Stimulated activated CD8-positive, alpha-beta memory T cell treated with anti-CD3 and anti-CD28 coated beads, Interleukin-7, amount 100 ng/mL, for 48 hours (primary cell): ENCODE measurements around the gene FARS2.

Experiments
- DNase-seq, 2 donors: peaks; one replicate each; pipeline ENCODE4 v3.0.0-alpha.2; 2020; ENCODE audit warnings: low read depth in 1 of 2; ENCODE audit errors: extremely low read depth in 1 of 2

FARS2 gene

DNA sequence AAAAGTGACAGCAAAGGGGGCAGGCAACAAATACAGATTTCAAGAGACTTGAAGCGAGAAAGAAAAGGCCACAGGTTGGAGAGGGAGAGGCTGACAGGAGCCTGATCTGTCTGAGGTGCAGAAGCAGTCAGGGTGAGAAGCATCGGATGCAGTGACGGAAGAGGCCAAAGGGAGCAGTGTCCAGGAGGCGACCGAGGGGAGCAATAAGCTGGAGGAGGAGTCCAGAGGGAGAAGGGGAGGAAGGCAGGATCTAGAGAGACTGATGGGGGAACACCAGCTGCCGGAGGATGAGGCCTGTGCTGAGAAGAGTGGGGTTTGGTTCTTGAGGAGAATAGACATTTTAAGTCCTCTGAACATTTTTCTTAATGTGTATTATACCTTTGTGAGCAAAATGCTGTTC is 23.8 kb downstream of the FARS2 start:
- DNase-seq: no peak

DNA sequence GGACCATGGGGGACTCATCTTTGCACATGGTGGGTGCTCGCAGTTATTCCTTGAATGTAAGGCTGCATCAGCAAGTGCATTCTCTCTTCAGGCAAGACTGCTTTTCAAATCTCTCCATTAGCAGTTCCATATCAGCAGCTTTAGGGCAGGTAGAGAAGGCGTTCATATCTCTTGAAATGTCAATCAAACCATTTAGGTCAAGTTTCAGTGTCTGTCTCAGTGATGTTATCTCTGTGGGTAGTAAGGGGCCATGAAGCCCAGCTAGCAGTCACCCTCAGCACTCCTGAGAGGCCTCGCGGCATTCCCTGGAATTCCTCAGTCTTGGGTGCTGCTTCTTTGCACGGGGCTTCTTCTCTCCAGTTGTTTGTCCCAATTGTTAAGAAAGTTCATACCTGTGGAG is 24.2 kb downstream of the FARS2 start:
- DNase-seq: no peak

DNA sequence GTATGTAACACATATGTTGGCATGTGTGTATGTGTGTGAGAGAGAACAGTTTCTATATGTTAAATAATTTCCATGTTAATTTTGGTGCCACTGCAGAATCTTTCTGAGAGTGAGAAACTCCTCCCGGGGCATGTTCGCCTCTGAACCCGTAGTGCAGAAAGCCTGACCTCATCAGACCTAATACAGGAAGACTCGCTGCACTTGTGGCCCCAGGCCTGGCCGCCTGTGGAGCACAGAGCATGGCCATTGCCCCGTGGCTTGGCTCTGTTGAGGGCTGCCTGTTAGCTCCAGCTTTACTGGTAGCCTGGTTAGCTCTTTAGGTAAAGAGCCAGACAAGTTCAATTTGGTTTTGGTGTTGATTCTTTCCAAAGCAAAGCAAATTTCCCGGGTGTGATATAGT is 25.5 kb downstream of the FARS2 start:
- DNase-seq: no peak

DNA sequence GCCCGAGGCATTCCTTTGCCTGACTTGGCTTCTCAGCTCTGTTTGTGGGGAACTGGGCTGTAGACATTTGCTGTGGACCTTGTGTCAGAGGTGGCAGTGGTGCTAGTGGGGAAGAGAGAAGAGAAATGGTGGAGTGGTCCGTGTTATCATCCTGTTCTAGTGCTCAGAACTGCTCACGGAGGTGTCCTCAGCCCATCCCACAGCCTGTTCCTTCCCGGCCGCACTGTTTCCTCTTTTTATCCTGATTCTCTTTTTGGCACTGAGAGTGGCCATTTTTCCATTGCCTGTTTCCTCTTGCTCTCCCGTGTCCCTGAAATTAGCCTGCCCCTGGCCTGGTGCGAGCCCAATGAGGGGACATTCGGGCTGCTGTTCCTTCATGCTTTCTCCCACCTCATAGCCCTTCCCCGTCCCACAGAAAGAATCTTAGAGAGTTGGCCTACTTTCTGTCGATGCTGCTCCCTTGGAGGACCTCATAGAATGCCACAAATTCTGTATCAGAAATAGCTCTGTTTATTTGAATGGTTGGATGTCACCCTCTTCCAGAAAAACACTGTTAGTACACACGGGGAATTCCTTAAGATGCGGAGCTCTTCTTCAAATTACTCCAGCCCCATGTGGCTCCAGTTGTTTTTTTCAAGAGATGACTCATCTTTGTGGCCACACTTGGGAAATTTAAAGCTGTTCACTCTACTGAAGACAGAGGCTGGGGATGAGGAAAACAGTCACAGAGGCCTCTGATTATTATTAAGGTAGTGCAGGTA is 26.1 kb downstream of the FARS2 start:
- DNase-seq: no peak

DNA sequence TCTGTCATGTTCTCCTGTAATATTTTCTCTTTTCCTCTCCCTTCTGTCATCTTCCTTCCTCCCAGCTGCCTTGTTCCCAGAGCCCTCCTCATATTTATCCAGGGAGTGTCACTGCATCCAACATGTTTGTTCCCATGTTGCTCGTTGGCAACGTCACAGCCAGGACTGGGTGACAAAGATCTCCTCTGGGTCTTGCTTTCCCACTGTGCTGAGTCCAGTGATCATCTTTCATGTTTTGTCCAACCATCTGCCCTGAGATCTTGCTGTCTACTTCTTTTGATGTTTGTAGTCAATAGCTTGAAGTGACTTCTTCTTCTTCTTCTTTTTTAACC is 26.6 kb downstream of the FARS2 start:
- no peak for DNase-seq

DNA sequence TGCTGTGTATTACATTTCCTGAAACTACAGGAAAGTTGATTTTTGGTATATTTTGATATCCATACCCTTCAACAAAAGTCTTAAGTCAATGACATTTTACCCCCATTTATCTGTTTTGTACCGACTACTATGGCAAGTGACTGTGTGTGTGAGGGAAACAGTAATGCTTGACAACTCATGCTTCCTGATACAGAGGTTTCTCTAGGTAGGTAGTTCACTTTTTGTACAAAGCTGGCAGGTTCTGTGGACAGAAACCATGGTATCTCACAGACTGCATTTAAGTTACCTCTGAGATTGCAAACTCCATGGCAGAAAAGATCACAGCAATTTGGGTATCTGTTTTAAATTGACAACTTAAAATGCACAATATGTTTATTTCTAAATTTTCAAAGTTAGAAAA is 28.8 kb downstream of the FARS2 start:
- no peak for DNase-seq

DNA sequence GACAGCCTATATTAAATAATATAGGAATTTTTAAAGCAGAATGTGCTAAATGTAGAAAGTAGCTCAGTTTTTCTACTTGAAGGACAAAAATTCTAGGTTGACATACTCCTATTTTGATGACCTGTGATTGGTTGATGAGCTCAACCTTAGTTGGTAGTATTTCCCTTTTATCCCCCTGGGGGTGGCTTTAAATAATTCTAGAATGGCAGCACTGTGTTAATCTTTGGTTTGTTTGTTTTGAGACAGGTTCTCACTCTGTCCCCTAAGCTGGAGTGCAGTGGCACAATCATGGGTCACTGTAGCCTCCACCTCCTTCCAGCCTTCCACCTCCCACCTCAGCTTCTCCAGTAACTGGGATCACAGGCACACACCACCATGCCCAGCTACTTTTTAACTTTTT is 29.2 kb downstream of the FARS2 start:
- no peak for DNase-seq

DNA sequence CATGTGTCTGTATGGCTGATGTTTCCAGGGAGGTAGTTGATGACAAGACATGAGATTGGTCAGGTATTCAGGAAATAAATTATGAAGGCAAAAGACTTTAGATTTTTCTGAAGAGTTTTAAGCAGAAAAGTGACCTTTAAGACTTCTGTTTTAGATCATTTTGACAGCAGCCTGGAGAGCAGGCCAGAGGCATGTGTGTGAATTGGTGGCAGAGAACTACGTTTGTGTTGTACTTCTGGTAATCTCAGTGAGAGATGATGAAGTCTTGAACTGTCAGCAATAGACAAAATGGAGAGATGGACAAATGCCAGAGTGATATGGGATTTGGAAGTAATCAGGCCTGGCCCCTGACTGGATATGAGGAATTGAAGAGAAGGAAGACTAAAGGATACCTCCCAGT is 30.8 kb downstream of the FARS2 start:
- no peak for DNase-seq

DNA sequence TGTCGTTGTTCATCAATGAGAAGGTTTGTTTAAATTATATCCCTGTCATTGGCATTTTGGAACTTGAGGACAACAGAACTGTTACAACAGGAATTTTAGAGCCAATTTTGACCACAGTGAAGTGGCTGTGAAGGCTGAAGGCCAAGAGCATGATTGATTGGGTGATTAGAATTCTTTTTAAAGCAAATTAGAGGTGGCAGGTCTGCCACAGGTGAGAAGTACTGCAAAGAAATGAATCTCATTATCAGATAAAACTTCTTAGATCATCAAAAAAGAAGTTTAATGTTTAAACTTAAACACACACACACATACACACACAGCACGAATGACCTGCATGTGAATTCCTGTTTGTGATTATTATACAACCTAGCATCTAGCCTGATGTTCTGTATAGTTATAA is 32.4 kb downstream of the FARS2 start:
- no peak for DNase-seq

DNA sequence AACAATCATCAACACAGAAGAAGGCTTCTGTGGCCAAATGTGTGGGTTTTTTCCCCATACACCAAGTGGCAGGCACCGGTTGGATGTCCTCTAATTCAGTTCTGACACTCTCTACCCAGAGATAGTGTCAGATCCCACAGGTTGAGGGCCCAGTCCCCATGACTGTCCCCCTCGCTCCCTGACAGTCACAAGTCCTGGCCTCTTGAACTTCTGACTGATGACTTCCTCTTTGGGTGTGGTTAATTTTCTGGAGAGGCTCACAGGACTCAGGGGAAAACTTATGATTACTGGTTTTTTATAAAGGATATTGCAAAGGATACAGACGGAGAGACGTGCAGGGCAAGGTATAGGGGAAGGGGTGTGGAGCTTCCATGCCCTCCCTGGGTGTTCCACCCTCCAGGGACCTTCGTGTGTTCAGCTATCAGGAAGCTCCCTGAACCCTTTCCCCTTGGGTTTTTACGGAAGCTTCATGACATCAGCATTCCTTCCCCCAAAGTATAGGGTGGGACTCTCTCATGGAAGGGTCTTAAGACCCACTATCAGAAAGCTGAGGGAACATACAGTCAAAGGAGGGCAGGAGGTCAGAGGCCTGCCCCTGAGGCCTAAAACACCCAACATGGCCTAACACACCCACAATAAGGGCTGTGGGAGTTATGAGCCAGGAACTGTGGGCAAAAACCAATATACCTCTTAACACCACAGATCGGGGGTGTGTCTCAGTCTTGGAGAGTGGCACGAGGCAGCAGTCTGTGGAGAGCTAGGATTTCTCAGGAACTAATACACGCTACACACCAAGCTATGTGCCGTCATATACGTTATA is 33.3 kb downstream of the FARS2 start:
- DNase-seq: peak in 1 of 2 donors; percentile 10

DNA sequence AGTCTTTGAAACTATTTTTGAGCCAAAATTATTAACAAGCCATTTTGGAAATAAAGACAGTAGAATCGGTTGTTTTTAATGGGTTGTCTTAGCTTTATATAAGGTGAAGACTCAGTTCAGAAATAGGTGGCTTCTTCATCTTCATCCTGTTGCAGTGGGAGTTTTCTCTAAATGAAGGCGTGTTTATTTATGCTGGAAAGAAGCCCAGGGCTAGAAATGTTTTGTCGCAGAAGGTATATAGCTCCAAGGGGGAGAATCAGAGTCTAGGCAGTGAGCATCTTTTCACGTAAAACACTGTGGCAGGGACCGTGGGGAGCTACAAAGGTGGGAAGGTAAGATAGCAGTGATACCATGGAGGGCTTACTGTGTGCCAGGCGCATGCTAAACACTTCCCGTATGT is 34.3 kb downstream of the FARS2 start:
- no peak for DNase-seq

DNA sequence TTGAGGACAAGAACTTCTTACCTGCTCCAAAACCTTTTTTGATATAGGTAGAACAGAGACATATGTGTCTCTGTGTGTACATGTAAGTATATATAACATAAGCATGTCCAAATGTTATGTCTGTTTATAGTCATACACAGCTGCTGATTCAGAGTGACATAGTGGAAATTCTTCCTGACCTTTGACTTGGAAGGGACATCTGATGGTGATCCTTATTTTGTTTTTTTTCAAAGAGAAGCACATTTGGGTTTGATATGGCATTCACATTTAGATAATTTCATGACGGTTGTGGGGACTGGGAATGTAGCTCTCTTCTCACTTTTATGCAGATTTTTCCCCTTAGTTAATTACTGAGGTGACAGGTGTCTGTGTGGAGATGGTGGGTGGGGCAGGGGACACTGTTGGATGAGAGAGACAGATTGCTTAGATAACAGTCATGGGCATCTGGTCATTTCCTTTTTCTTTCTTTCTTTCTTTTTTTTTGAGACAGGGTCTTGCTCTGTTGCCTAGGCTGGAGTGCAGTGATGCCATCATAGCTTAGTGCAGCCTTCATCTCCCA is 39.0 kb downstream of the FARS2 start:
- no peak for DNase-seq

DNA sequence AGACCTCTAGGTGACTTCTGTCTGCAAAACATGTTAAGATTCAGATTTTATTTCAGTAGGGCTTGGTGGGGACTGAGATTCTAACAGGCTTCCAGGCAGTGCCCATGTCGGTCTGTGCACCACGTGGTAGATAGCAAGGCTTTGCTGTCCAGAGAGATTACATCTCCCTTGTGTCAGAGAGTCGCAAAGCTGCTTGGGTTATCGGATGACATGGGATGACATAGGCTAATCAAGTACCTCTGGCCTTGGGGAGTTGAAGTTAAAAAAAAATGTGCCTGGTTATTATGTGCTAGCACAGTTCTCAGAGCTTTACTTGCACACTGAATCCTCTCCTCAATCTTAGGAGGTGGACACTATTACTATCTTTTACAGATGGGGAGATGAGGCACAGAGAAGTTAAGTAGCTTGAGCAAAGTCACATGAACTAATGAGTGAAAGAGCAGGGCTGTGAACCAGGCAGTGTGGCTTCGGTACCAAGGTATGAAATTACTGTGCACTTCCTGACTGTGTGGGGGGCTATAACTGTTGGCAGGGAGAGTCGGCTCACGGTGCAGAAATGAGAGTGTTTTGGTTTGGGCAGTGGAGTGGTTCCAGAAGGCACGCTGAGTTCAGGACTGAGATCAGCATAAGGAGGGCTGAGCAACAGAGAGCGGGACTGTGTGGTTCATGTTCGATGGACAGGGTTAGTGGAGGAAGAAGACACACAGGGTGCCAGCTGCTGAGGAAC is 41.1 kb downstream of the FARS2 start:
- peak; percentile 39 to 64 for DNase-seq

DNA sequence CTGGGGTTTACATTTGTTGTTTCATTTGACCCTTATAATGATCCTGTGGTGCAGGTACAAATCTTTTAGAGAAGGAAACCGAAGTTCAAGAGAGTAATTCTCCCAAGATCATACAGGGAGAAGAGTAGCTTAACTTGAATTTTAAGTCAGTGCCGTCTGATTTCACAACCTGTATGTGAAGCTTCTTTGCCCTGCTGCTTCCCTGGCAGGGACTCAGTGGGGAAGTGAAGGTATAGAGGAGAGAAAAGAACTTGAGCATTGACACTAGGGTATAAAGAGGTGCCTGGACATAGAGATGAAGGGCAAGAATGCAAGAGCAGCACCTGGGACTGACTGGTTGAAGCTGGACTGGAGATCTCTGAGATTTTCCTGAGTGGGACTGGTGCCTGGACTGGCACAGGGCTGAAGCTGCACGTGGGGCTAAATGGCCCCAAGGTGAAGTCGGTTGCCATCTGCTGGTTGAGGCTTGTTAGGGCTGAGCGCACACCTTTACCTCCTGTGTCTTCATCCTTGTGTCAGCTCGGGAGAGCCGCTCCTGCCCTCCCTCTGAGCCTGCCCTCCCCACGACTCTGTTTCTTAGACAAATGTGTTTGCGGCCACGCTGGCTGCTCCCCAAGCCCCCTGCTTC is 41.8 kb downstream of the FARS2 start:
- peak in 1 of 2 donors; percentile 45 for DNase-seq

DNA sequence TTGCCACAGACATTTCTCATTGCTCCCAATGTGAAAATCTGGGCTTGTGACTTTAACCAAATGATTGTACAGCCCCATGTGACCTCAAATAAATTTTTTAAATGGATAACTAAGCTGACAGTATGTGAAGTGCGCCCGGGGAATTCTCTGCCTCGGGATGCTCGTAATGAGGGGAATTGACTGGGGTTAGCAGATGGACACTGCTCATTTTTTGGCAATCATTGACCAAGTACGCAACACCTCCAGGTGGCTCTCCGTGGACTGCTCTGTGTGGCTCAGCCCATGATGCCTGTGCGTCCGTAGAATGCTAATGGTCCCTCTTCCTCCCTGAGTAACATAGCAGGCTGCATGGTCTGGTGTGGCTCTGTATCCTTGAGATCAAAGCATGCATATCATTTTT is 42.4 kb downstream of the FARS2 start:
- no peak for DNase-seq

DNA sequence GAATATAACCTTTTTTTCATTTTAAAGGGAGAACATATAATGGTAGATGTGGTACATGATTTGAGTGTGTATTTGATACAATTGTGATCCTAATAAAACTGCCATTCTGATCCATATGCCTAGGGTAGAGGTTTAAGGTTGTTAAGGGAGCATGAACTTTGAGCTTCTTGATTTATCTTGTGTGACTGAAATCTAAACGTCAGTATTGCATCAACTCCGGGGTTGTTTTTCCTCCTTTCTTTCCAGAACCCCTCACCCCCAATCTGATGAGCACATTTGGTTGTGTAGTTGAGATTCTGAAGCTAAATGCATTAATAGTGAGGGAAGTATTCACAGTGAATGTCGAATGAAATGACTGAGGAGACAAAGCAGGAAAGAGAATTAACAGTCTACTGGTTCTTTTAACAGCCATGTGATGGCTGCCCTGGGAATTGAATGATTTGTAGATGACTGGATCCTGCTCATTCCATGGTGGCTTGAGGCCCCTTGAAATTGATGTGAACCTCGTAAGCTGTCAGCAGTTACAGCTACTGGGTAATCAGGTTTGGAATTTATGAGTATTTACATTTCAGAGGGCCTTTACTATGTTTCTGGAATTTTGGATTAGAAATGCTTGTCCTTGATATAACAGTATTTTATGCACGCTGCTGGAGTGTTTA is 44.8 kb downstream of the FARS2 start:
- no peak for DNase-seq

DNA sequence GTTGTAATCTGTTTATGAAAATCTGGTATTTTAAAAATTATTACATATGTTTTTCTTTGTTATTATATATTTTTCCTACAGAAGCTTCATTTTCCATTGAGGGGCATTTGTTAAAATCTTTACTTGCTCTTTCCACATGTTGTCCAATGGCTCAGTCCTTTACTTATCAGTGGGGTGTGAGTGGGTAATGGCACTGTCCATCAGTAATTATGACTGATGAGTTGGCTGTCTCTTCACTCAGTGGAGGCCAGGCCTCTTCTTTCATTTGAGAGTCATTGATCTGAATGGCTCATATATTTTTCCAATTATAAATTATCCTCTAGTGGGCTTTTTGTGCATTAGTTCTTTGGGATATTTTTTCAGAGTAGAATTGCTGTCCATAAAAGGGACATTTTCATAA is 45.7 kb downstream of the FARS2 start:
- DNase-seq: no peak

DNA sequence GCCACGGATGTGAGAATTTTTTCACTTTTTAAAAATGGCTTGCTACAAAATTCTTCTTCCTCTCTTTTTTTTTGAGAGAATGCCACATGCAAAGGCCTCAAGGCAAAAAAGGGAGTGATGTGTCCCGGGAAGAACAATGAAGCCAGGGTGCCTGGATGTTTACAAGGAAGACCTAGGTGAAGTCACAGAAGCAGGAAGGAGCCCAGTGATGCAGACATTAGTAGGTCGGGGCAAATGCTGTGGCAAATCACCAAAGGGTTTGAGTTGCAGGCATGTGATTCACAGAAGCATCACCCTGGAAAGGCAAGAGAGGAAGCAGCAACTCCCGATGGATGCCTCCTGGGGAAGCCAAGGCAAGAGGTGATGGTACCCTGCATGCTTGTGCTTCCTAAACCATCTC is 46.8 kb downstream of the FARS2 start:
- DNase-seq: no peak

DNA sequence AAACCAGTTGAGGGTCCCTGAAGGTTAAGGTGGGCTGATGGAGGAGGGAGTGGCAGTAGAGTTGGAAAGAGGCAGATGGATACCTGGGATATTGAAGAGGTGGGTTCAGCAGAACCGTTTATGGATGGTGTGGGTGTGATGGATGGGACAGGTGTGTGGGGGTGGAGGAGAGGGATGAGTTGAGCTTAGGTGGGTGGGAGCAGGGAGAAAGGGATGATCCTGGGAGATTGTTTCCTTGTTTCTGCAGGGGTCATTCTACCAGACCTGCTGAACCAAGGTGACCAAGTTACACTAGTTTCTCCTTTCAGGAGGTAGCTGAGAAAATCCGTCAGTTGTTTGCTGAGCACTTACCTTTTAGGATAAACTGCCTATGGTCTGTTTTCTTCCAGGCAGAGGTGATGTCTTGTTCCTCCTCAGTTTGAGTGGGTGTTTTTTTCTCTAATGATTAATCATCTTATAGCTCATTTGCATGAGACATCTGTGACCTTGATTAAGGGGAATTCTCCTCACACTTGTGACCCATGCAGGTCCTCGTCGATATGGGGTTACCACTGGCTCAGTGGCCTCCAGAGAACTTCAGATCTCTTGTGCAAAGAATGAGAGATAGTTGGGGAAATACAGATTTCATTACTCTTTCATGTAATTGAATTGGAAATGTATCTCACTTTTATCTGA is 53.0 kb downstream of the FARS2 start:
- no peak for DNase-seq

DNA sequence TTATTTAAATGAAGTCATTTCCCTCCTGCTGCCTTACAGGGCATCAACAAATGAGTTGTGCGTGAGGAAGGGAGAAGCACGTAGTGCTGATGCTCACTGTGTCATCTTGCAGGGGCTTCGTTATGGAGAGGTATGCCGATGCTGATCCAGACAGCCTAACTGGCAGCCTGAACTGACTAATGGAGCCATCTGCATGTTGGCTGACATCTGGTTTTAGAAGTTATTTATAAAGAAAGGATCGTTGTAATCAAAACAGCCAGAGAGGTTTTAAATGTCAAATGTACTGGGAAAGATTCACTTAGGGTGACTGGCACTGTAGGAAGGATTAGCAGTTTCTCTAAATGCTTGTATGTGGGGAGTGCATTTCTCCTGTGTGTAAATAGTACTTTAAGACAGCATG is 54.6 kb downstream of the FARS2 start:
- DNase-seq: no peak
